ENCODE data around the gene METTL14. TPM values are rescaled to one million over a fixed set of nuclear protein-coding genes. Genes with fewer than 3 reads are reported as not detected.

METTL14 gene
- 45.9 and 61.9 TPM in 2 replicates for total RNA-seq

DNA sequence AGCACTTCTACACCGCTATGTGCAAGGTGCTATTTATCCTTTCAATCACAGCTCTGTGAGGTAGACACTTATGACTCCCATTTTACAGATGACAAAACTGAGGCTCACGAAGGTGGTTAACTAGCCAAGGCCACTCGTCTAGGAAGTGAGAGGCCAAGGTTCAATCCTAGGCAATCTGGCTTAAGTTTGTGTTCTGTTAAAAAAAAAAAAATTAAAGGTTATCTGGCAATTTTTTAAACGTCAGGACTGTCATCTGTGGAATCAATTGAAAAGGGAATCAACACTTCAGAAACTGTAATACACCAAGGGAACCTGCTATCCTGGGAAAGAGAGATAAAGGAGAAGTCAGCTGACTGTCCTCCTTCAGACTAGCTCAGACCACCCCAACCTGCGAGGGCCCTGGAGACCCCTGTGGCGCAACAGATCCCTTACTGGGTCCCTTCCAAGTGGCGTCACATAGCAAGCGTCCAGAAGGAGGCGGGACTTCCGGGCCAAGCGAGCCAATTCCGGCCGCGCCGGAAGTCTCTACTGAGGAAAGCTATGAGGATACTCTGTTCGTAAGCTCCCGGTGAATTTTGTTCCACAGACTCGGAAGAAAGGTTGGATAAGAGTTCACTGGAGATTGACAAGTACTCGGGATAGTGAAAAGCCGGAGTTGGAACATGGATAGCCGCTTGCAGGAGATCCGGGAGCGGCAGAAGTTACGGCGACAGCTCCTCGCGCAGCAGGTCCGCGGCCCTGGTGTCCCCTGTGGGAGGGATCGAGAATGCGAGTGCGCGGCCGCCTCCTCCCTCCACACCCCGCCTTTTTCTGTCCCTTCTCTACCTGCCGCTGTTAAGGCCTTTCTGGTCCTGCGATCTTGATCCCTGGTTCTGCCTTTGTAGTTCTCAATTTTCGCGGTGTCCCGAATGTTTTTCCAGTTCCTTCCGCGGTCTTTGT lies at the start of gene METTL14:
Gene METTL14 (plus strand): TSS at position 520 of the 939 bp plus-strand sequence. CDS start 143 bp downstream, at position 663.

Other genes with a start within 250 kb of the METTL14 start
- 112 and 120 TPM in 2 replicates for gene SEC24D, start 150.7 kb downstream of the METTL14 start, total RNA-seq
- gene SYNPO2, start 203.5 kb downstream of the METTL14 start, total RNA-seq, result 7.0 and 20.4 TPM in 2 replicates

Measured in uterine smooth muscle cell (primary cell).